ENCODE results near the gene USP44.

The USP44 gene

GRCh38 chr12:95509300-95509699 lies 42.0 kb downstream of the USP44 start:
- no peak for TF ChIP-seq CTCF (IDR thresholded peaks at IDR 0.05; ENCODE audit: control extremely low read depth, extremely low read depth, low read depth, missing control alignments)
- POLR2A ChIA-PET, result no interaction called here
- DNase-seq (ENCODE audit: extremely low spot score), result no peak
- CTCF ChIA-PET, result interaction anchor here (0.6 to 1.8 kb wide), 4 partner anchors 11 to 536 kb away, joined by 3 to 4 read pairs (median 3); no protein-coding TSS in a partner anchor

- ChIA-PET CTCF (no interaction called here), POLR2A (no interaction called here)
- TF ChIP-seq CTCF (IDR thresholded peaks at IDR 0.05; ENCODE audit: control extremely low read depth, extremely low read depth, low read depth, missing control alignments), result no peak
- DNase-seq (ENCODE audit: extremely low spot score), result no peak
Observed at GRCh38 chr12:95506707-95507523, 44.4 kb downstream of the USP44 start.

GRCh38 chr12:95505039-95505438 lies 46.2 kb downstream of the USP44 start:
- ChIA-PET POLR2A (no interaction called here), CTCF (interaction anchor here (1.4 kb wide), 1 partner anchor 9 kb away, joined by 3 read pairs; no protein-coding TSS in a partner anchor)
- TF ChIP-seq CTCF (IDR thresholded peaks at IDR 0.05; ENCODE audit: control extremely low read depth, extremely low read depth, low read depth, missing control alignments), result no peak
- DNase-seq (ENCODE audit: extremely low spot score), result no peak

- DNase-seq (ENCODE audit: extremely low spot score), result no peak
- ChIA-PET CTCF (no interaction called here), POLR2A (no interaction called here)
- TF ChIP-seq CTCF (IDR thresholded peaks at IDR 0.05; ENCODE audit: control extremely low read depth, extremely low read depth, low read depth, missing control alignments), result no peak
Observed at GRCh38 chr12:95504140-95504539, 47.1 kb downstream of the USP44 start.

DNA sequence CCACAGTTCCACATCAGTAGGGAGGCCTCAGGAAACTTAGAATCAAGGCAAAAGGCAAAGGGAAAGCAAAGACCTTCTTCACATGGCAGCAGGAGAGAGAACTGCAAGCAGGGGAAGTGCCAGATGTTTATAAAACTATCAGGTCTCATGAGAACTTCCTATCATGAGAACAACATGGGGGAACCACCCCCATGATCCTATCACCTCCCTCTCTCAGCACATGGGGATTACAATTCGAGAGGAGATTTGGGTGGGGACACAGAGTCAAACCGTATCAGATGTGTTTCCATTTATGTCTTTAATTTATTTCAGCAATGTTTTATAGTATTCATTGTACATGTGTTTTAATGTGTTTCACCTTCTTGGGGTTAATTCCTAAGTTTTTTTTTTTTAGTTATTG lies 51.5 kb downstream of the USP44 start:
- ChIA-PET POLR2A (no interaction called here), CTCF (no interaction called here)
- TF ChIP-seq CTCF (IDR thresholded peaks at IDR 0.05; ENCODE audit: control extremely low read depth, extremely low read depth, low read depth, missing control alignments), result no peak
- no peak for DNase-seq (ENCODE audit: extremely low spot score)

DNA sequence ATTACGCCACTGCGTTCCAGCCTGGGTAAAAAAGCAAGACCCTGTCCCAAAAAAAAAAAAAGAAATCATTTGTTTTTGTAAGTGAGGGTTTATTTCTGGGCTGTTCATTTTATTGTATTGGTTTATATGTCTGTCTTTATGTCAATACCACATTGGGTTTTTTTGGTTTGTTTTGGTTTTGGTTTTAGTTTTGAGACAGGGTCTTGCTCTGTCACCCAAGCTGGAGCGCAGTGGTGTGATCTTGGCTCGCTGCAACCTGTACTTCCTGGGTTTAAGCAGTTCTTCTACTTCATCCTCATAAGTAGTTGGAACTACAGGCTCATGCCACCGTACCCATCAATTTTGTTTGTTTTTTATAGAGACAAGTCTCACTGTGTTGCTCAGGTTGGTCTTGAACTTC lies 52.3 kb downstream of the USP44 start:
- no peak for TF ChIP-seq CTCF (IDR thresholded peaks at IDR 0.05; ENCODE audit: control extremely low read depth, extremely low read depth, low read depth, missing control alignments)
- no peak for DNase-seq (ENCODE audit: extremely low spot score)
- CTCF ChIA-PET, result interaction anchor here (1.2 kb wide), 1 partner anchor 24 kb away, joined by 3 read pairs; no protein-coding TSS in a partner anchor
- POLR2A ChIA-PET, result no interaction called here

All from GM10248 (cell line).